K562 (cell line): Measurements from ENCODE around the gene FBP2. TPM values are rescaled to one million over a fixed set of nuclear protein-coding genes. Genes with fewer than 3 reads are reported as not detected.

Experiments
- ATAC-seq: fragments of 200-7000 bp; cut with Tn5 transposase; 3 replicates; pipeline ENCODE4 v1.9.1; 2020; ENCODE audit warnings: moderate library complexity
- BruUV-seq: library from RNA; stranded (reverse); fragments of 400-500 nt; replicated peaks from 2 replicates; lab custom pipeline; 2021; lab: Mats Ljungman, UMichigan
- CTCF ChIA-PET: fragments of 300-600 bp; formaldehyde crosslinking; extraction: SDS; loops from one replicate; lab custom pipeline; 2021; ENCODE audit warnings: low intra/inter-chr PET ratio; lab: Yijun Ruan, JAX
- POLR2A ChIA-PET: fragments of 300-600, 350-650 bp; sonication (Branson Sonifier 250); formaldehyde crosslinking; extraction: SDS; loops from one replicate; lab custom pipeline; 2021; ENCODE audit warnings: antibody characterized with exemption, inconsistent platforms; lab: Yijun Ruan, JAX
- DNase-seq, 4 experiments: peaks; one replicate each; pipeline versions ENCODE4 v3.0.0 to v3.0.0-alpha.2; 2011 to 2018; ENCODE audit warnings: low spot score in 3 of 4, mixed read lengths in 3 of 4; ENCODE audit errors: extremely low read depth in 1 of 4
- FAIRE-seq: peaks from 2 replicates; lab custom pipeline; 2011; peaks lifted over from hg19 to GRCh38; lab: Jason Lieb, UNC
- H2AFZ ChIP-seq: 2 replicates; pipeline ENCODE4 v1.6.0; 2011; ENCODE audit warnings: low read depth, low read length, control low read depth, inconsistent platforms
- H3K27ac ChIP-seq: fragments of 200-600 bp; 3 replicates; pipeline ENCODE4 v1.8.0; 2011; ENCODE audit warnings: low read depth, mild to moderate bottlenecking, control low read depth, inconsistent platforms, low read length, moderate library complexity, mixed read lengths; ENCODE audit errors: extremely low read depth
- H3K27me3 ChIP-seq, 2 experiments: fragments of 300-600 bp in 1 of 2; 2 replicates in 1 of 2; 3 replicates in 1 of 2; pipeline versions ENCODE4 v1.6.0 to v1.8.0; 2011; ENCODE audit warnings: inconsistent platforms in 2 of 2, low read length in 2 of 2, mild to moderate bottlenecking in 1 of 2, mixed read lengths in 1 of 2, moderate library complexity in 1 of 2; ENCODE audit not compliant: control insufficient read depth in 2 of 2, insufficient read depth in 2 of 2
- H3K36me3 ChIP-seq: fragments of 300-600 bp; 3 replicates; pipeline ENCODE4 v1.8.0; 2011; ENCODE audit warnings: mild to moderate bottlenecking, low read length, inconsistent platforms; ENCODE audit not compliant: control insufficient read depth, insufficient read depth
- H3K4me1 ChIP-seq, 2 experiments: fragments of 200-600 bp in 1 of 2; replicated peaks in 1 of 2; 2 replicates in 1 of 2; 3 replicates in 1 of 2; pipeline versions ENCODE4 v1.5.1 to v1.8.0; 2011; ENCODE audit warnings: inconsistent platforms in 2 of 2, low read length in 2 of 2, mild to moderate bottlenecking in 1 of 2, mixed read lengths in 1 of 2, moderate library complexity in 1 of 2; ENCODE audit not compliant: control insufficient read depth in 2 of 2, insufficient read depth in 2 of 2
- H3K4me2 ChIP-seq: 2 replicates; pipeline ENCODE4 v1.6.1; 2011; ENCODE audit warnings: low read length, control low read depth, inconsistent platforms, mixed read lengths; ENCODE audit not compliant: insufficient read depth
- H3K4me3 ChIP-seq: fragments of 200-600 bp; sonication (generic), shearing (Covaris generic); 2 replicates; pipeline ENCODE4 v1.5.1; 2016; ENCODE audit warnings: control low read depth, inconsistent platforms
- H3K79me2 ChIP-seq: fragments of 200-600 bp; 3 replicates; pipeline ENCODE4 v1.8.0; 2011; ENCODE audit warnings: low read length, inconsistent platforms; ENCODE audit not compliant: control insufficient read depth, insufficient read depth
- H3K9ac ChIP-seq, 2 experiments: 2 replicates each; pipeline versions ENCODE4 v1.6.0 to v1.6.1; 2011; ENCODE audit warnings: low read depth in 2 of 2, low read length in 2 of 2, control low read depth in 1 of 2, inconsistent platforms in 1 of 2, mild to moderate bottlenecking in 1 of 2, mixed read lengths in 1 of 2; ENCODE audit not compliant: insufficient read depth in 1 of 2
- H3K9me1 ChIP-seq: one replicate; pipeline ENCODE4 v1.6.0; 2011; ENCODE audit warnings: inconsistent platforms, mild to moderate bottlenecking, low read length, moderate library complexity; ENCODE audit not compliant: control insufficient read depth, insufficient read depth
- H3K9me3 ChIP-seq: replicated peaks from 2 replicates; pipeline ENCODE4 v1.5.1; 2011; ENCODE audit warnings: low read depth, low read length, inconsistent platforms; ENCODE audit not compliant: control insufficient read depth, insufficient read depth
- H4K20me1 ChIP-seq: replicated peaks from 2 replicates; pipeline ENCODE4 v1.6.1; 2011; ENCODE audit warnings: low read length, inconsistent platforms, mixed read lengths; ENCODE audit not compliant: control insufficient read depth, insufficient read depth
- NR1H2 ChIP-seq: sonication (generic); formaldehyde crosslinking; IDR thresholded peaks from 2 replicates; pipeline ENCODE4 v1.4.0; 2020; ENCODE audit warnings: mild to moderate bottlenecking, missing genetic modification reagents
- NR4A1 ChIP-seq, 2 experiments: fragments of 250-450 bp in 1 of 2; fragments of 450-650 bp in 1 of 2; sonication (Bioruptor Pico) in 1 of 2; IDR thresholded peaks; 2 replicates each; pipeline versions ENCODE4 v1.4.0 to v1.6.1; 2016 to 2020; ENCODE audit warnings: mild to moderate bottlenecking in 2 of 2, missing compliant biosample characterization in 1 of 2, missing genetic modification characterization in 1 of 2, moderate library complexity in 1 of 2
- SIN3A ChIP-seq, 2 experiments: fragments of 150-350 bp in 1 of 2; IDR thresholded peaks; 2 replicates each; pipeline ENCODE4 v1.6.1; 2011 to 2016; ENCODE audit warnings: borderline replicate concordance in 2 of 2, low read depth in 2 of 2, low read length in 2 of 2, mild to moderate bottlenecking in 2 of 2, moderate library complexity in 2 of 2; ENCODE audit not compliant: control insufficient read depth in 1 of 2
- ZNF175 ChIP-seq: fragments of 200-800 bp; sonication (Bioruptor generic); IDR thresholded peaks from 2 replicates; pipeline ENCODE4 v1.6.1; 2016; ENCODE audit warnings: low read depth, mild to moderate bottlenecking, missing genetic modification characterization, missing compliant biosample characterization
- ZNF75A ChIP-seq: fragments of 450-650 bp; formaldehyde crosslinking; IDR thresholded peaks from 2 replicates; pipeline ENCODE4 v1.4.0; 2020; ENCODE audit warnings: mild to moderate bottlenecking
- ZSCAN32 ChIP-seq: fragments of 450-650 bp; formaldehyde crosslinking; IDR thresholded peaks from 2 replicates; pipeline ENCODE4 v1.4.0; 2020; ENCODE audit warnings: mild to moderate bottlenecking, moderate library complexity
- WGBS: fragments of 100-300 bp; shearing (Covaris generic); methylation state at CpG from one replicate; pipeline ENCODE4 v1.1.6; 2016; ENCODE audit warnings: low coverage, mixed read lengths; ENCODE audit not compliant: insufficient coverage; ENCODE audit errors: missing lambda C conversion rate; 5-methylcytosine and 5-hydroxymethylcytosine counted together
- in situ Hi-C: fragments of 300-500 bp; cut with MboI; formaldehyde crosslinking; loops from 4 replicates; pipeline ENCODE4 v1.15.0; 2018; ENCODE audit warnings: inconsistent platforms, mixed read lengths
- intact Hi-C: fragments of 100-400 bp; cut with micrococcal nuclease; formaldehyde crosslinking; loops from 2 replicates; pipeline ENCODE4 v1.14.2; 2022
- polyA plus RNA-seq, 8 experiments: library from polyadenylated mRNA; depleted of rRNA in 4 of 8; stranded (reverse) in 5 of 8; unstranded in 3 of 8; fragments of >200 nt; fragmentation: Nextera tagmentation in 2 of 8; fragmentation: Illumina TruSeq in 1 of 8; extraction: Ambion mirVana in 2 of 8; extraction: Trizol in 1 of 8; gene quantifications; 2 replicates each; pipeline versions ENCODE4 v1.2.1 to v1.2.3, GENCODE V29; 2011 to 2014; ENCODE audit warnings: inconsistent platforms in 1 of 8, missing spikeins in 1 of 8
- total RNA-seq, 7 experiments: library from RNA; depleted of rRNA in 6 of 7; stranded (reverse); fragments of >200 nt in 6 of 7; fragmentation: Illumina TruSeq in 2 of 7; extraction: Trizol in 2 of 7; gene quantifications; 2 replicates each; pipeline versions ENCODE4 v1.2.1 to v1.2.3, GENCODE V29; 2011 to 2021; ENCODE audit warnings: low replicate concordance in 1 of 7
- TF ChIP-seq, protein P1 (sequence below): fragments of 200-800 bp; sonication (Bioruptor generic); IDR thresholded peaks from 2 replicates; pipeline ENCODE4 v1.6.1; 2017; ENCODE audit warnings: missing genetic modification characterization, missing compliant biosample characterization

FBP2 gene
- total and polyA plus RNA-seq, 9 of the 15 experiments (the other 6 are each of a cell fraction or from before 2014, with no cell fraction given), result 0.06 TPM; not detected in 7

DNA sequence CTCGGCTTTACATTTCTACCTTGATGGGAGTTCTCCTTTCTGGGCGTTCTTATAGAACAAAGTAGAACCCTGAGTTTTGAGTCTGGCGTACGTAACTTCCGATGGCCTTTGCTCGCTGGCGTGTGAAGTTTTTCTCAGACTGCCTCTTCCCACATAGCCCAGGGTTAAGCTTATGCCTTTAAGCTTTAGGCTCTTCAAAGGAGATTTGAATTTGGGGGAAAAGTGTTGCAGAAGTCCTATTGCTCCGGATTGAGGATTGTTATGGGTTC is 13.7 kb upstream of the FBP2 start:
- Histone ChIP-seq H3K9me1 (no peaks in the 10 kb centered on the region), H4K20me1 (no peaks in the 10 kb centered on the region), H3K4me2 (no peak overlapping the region), H3K79me2 (no peaks in the 10 kb centered on the region), H3K4me3 (no peak overlapping the region), H3K9ac (no peak overlapping the region), H3K9me3 (no peaks in the 10 kb centered on the region), H3K27me3 (peaks cover 31 to 77% of the 10 kb centered on the region in 2 experiments), H2AFZ (no peak overlapping the region), H3K36me3 (no peaks in the 10 kb centered on the region), H3K4me1 (0 out of 5 replicates have a peak, but pooled peaks cover 0 to 3% of the 10 kb centered on the region in 2 experiments), H3K27ac (no peak overlapping the region)
- intact Hi-C loops (no loop called here), in situ Hi-C loops (no loop called here)
- ChIA-PET CTCF (no interaction called here), POLR2A (interaction anchor here (0.8 kb wide), 1 partner anchor 1123 kb away, joined by 4 read pairs; no protein-coding TSS in a partner anchor)
- no TSS peak for BruUV-seq
- WGBS, result 3% methylated on average over 8 of the region's 8 CpGs
- DNase-seq, result no peak
- FAIRE-seq, result no peak
- ATAC-seq, result no peak
- no peak for TF ChIP-seq ZNF75A
- no peak for TF ChIP-seq SIN3A (IDR thresholded peaks at IDR 0.05; ENCODE audit: borderline replicate concordance in 2 of 2, control insufficient read depth in 1 of 2, low read depth in 2 of 2, low read length in 2 of 2)
- TF ChIP-seq ZNF175 (CRISPR knock-in tag), result no peak
- no peak for TF ChIP-seq NR4A1 (CRISPR knock-in tag; IDR thresholded peaks at IDR 0.05)
- no peak for TF ChIP-seq NR4A1 (tag; IDR thresholded peaks at IDR 0.05)
- TF ChIP-seq, protein P1, sequence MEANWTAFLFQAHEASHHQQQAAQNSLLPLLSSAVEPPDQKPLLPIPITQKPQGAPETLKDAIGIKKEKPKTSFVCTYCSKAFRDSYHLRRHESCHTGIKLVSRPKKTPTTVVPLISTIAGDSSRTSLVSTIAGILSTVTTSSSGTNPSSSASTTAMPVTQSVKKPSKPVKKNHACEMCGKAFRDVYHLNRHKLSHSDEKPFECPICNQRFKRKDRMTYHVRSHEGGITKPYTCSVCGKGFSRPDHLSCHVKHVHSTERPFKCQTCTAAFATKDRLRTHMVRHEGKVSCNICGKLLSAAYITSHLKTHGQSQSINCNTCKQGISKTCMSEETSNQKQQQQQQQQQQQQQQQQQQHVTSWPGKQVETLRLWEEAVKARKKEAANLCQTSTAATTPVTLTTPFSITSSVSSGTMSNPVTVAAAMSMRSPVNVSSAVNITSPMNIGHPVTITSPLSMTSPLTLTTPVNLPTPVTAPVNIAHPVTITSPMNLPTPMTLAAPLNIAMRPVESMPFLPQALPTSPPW, result no peak
- TF ChIP-seq ZSCAN32 (CRISPR knock-in tag), result no peak
- TF ChIP-seq NR1H2 (CRISPR knock-in tag), result no peak
